Measurements from ENCODE around the gene IVD. TPM values are rescaled to one million over a fixed set of nuclear protein-coding genes. Genes with fewer than 3 reads are reported as not detected.

The IVD gene
- total and polyA plus RNA-seq, 2 donors: 18.8 to 28.3 TPM

DNA sequence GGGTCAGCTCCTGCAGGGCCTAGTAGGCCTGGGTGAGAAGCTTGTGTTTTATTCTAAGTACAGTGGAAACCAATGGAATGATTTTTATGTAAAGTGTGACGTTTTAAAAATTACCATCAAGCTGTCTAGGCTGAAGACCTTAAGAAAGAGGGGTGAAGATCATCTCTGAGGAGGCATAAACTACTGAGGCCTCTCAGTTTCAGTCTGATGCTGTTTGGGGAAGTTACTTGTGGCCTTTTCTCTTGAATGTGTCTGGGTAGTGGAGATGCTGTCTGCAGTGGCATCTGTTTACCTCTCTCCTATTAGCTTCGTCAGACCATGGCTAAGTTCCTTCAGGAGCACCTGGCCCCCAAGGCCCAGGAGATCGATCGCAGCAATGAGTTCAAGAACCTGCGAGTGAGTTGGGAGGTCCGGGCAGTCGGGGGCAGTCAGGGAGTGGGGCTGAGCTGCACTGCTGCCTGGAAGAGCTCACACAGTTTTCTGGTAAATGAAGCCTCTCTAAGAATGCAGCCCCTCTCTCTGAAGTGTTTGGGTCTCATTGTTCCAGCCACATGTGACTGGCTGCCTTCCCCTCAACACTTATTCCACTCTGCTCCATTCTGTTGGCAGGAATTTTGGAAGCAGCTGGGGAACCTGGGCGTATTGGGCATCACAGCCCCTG, 1.9 kb downstream of the IVD start:
- peaks cover 7 to 17% of the 10 kb centered on the region in 2 donors for H3K4me1 ChIP-seq (ENCODE audit: control insufficient read depth in 2 of 2, insufficient read depth in 2 of 2, low read length in 2 of 2)
- H3K4me3 ChIP-seq (ENCODE audit: low read length in 2 of 2): no peak overlapping the region
- peaks cover 0 to 2% of the 10 kb centered on the region in 2 donors for H3K9me3 ChIP-seq (ENCODE audit: control insufficient read depth in 2 of 2, insufficient read depth in 1 of 2, low read length in 1 of 2)
- no peaks in the 10 kb centered on the region for H3K27me3 ChIP-seq (ENCODE audit: control insufficient read depth in 2 of 2, insufficient read depth in 1 of 2, low read length in 1 of 2)
- H3K27ac ChIP-seq (ENCODE audit: low read depth in 1 of 2, low read length in 1 of 2): no peak overlapping the region
- peaks cover 37% of the 10 kb centered on the region in 2 donors for H3K36me3 ChIP-seq (ENCODE audit: control insufficient read depth in 2 of 2, insufficient read depth in 2 of 2, low read length in 1 of 2)
- WGBS: 94% methylated on average over 8 of the region's 8 CpGs
- no peak for DNase-seq (ENCODE audit: low read depth in 6 of 9, low spot score in 9 of 9)

- Histone ChIP-seq H3K27ac (ENCODE audit: low read depth in 1 of 2, low read length in 1 of 2) (no peak overlapping the region), H3K4me3 (ENCODE audit: low read length in 2 of 2) (no peak overlapping the region), H3K4me1 (ENCODE audit: control insufficient read depth in 2 of 2, insufficient read depth in 2 of 2, low read length in 2 of 2) (peaks cover 7 to 17% of the 10 kb centered on the region in 2 donors), H3K9me3 (ENCODE audit: control insufficient read depth in 2 of 2, insufficient read depth in 1 of 2, low read length in 1 of 2) (peaks cover 0 to 2% of the 10 kb centered on the region in 2 donors), H3K27me3 (ENCODE audit: control insufficient read depth in 2 of 2, insufficient read depth in 1 of 2, low read length in 1 of 2) (no peaks in the 10 kb centered on the region), H3K36me3 (ENCODE audit: control insufficient read depth in 2 of 2, insufficient read depth in 2 of 2, low read length in 1 of 2) (peaks cover 54 to 56% of the 10 kb centered on the region in 2 donors)
- DNase-seq (ENCODE audit: low read depth in 6 of 9, low spot score in 9 of 9): no peak
- 95% methylated on average over 3 of the region's 3 CpGs for WGBS
These were observed 3.8 kb downstream of the IVD start for GRCh38 chr15:40409366-40409765.

DNA sequence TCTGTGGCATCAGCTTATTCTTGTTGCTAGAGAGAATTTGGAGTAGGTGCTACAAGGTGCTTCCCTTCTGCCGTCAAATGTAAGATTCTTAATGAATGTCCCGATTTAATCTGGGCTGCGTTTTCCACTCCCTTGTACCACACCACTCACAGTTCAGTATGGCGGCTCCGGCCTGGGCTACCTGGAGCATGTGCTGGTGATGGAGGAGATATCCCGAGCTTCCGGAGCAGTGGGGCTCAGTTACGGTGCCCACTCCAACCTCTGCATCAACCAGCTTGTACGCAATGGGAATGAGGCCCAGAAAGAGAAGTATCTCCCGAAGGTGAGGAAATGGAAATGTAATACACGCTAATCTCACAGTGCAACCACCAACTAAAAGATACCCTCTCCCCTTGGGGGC, 4.9 kb downstream of the IVD start:
- peaks cover 1 to 2% of the 10 kb centered on the region in 2 donors for H3K9me3 ChIP-seq (ENCODE audit: control insufficient read depth in 2 of 2, insufficient read depth in 1 of 2, low read length in 1 of 2)

DNA sequence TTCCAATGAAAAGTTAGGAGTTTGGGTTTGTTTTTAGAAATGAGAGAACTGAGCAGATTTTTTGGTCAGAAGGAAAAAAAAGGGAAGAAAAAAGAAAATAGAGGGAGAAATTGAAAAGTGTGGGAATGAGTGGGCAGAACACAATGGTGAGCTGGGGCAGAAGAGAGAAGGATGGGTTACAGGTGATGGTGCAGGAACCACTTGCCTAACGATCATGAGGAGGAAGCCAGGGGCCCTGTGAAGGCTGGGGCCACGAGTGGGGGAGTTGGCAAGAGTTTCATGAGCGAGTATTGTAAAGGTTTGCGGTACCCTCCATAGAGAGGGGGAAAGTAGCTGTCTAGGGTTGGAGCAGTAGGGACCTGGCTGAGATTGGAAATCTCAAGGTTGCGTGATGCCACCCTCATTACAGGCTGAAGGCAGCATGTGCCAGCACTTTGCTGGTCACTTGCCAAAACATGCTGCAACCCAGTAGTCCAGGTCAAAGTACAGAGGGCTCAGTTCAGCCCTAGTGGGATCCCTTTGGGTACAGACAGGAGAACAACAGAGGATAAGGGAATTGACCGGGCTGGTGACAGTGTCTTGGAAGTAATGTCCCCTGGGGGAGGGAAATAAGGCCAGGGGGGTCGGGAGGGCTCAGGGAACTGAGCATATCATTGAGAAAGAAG, 6.6 kb downstream of the IVD start:
- Histone ChIP-seq H3K36me3 (ENCODE audit: control insufficient read depth in 2 of 2, insufficient read depth in 2 of 2, low read length in 1 of 2) (peaks cover 77 to 81% of the 10 kb centered on the region in 2 donors), H3K27ac (ENCODE audit: low read depth in 1 of 2, low read length in 1 of 2) (no peak overlapping the region), H3K9me3 (ENCODE audit: control insufficient read depth in 2 of 2, insufficient read depth in 1 of 2, low read length in 1 of 2) (peaks cover 0 to 1% of the 10 kb centered on the region in 2 donors), H3K4me1 (ENCODE audit: control insufficient read depth in 2 of 2, insufficient read depth in 2 of 2, low read length in 2 of 2) (peaks cover 0 to 3% of the 10 kb centered on the region in 2 donors), H3K27me3 (ENCODE audit: control insufficient read depth in 2 of 2, insufficient read depth in 1 of 2, low read length in 1 of 2) (no peaks in the 10 kb centered on the region), H3K4me3 (ENCODE audit: low read length in 2 of 2) (no peak overlapping the region)
- no peak for DNase-seq (ENCODE audit: low read depth in 6 of 9, low spot score in 9 of 9)
- WGBS: 97% methylated on average over 7 of the region's 7 CpGs

More for the DNA sequence above, 4.9 kb downstream of the IVD start:
- Histone ChIP-seq H3K27ac (ENCODE audit: low read depth in 1 of 2, low read length in 1 of 2) (no peak overlapping the region), H3K4me1 (ENCODE audit: control insufficient read depth in 2 of 2, insufficient read depth in 2 of 2, low read length in 2 of 2) (peaks cover 2 to 11% of the 10 kb centered on the region in 2 donors), H3K27me3 (ENCODE audit: control insufficient read depth in 2 of 2, insufficient read depth in 1 of 2, low read length in 1 of 2) (no peaks in the 10 kb centered on the region), H3K4me3 (ENCODE audit: low read length in 2 of 2) (no peak overlapping the region), H3K36me3 (ENCODE audit: control insufficient read depth in 2 of 2, insufficient read depth in 2 of 2, low read length in 1 of 2) (peaks cover 65 to 67% of the 10 kb centered on the region in 2 donors)
- no peak for DNase-seq (ENCODE audit: low read depth in 6 of 9, low spot score in 9 of 9)
- WGBS: 97% methylated on average over 11 of the region's 11 CpGs

- Histone ChIP-seq H3K36me3 (ENCODE audit: control insufficient read depth in 2 of 2, insufficient read depth in 2 of 2, low read length in 1 of 2) (peaks cover 82 to 83% of the 10 kb centered on the region in 2 donors), H3K4me1 (ENCODE audit: control insufficient read depth in 2 of 2, insufficient read depth in 2 of 2, low read length in 2 of 2) (no peaks in the 10 kb centered on the region), H3K27me3 (ENCODE audit: control insufficient read depth in 2 of 2, insufficient read depth in 1 of 2, low read length in 1 of 2) (no peaks in the 10 kb centered on the region), H3K27ac (ENCODE audit: low read depth in 1 of 2, low read length in 1 of 2) (no peak overlapping the region), H3K9me3 (ENCODE audit: control insufficient read depth in 2 of 2, insufficient read depth in 1 of 2, low read length in 1 of 2) (peaks cover 0 to 1% of the 10 kb centered on the region in 2 donors), H3K4me3 (ENCODE audit: low read length in 2 of 2) (no peak overlapping the region)
- no peak for DNase-seq (ENCODE audit: low read depth in 6 of 9, low spot score in 9 of 9)
- WGBS: 97% methylated on average over 9 of the region's 9 CpGs
These were observed 7.4 kb downstream of the IVD start for GRCh38 chr15:40413036-40413435.

GRCh38 chr15:40414816-40415215, 9.2 kb downstream of the IVD start:
- DNase-seq (ENCODE audit: low read depth in 6 of 9, low spot score in 9 of 9): no peak
- no peaks in the 10 kb centered on the region for H3K27me3 ChIP-seq (ENCODE audit: control insufficient read depth in 2 of 2, insufficient read depth in 1 of 2, low read length in 1 of 2)
- WGBS: 98% methylated on average over 7 of the region's 7 CpGs
- no peak overlapping the region for H3K4me3 ChIP-seq (ENCODE audit: low read length in 2 of 2)
- H3K9me3 ChIP-seq (ENCODE audit: control insufficient read depth in 2 of 2, insufficient read depth in 1 of 2, low read length in 1 of 2): peaks cover 0 to 1% of the 10 kb centered on the region in 2 donors
- H3K27ac ChIP-seq (ENCODE audit: low read depth in 1 of 2, low read length in 1 of 2): no peak overlapping the region
- peaks cover 77 to 82% of the 10 kb centered on the region in 2 donors for H3K36me3 ChIP-seq (ENCODE audit: control insufficient read depth in 2 of 2, insufficient read depth in 2 of 2, low read length in 1 of 2)
- no peaks in the 10 kb centered on the region for H3K4me1 ChIP-seq (ENCODE audit: control insufficient read depth in 2 of 2, insufficient read depth in 2 of 2, low read length in 2 of 2)

DNA sequence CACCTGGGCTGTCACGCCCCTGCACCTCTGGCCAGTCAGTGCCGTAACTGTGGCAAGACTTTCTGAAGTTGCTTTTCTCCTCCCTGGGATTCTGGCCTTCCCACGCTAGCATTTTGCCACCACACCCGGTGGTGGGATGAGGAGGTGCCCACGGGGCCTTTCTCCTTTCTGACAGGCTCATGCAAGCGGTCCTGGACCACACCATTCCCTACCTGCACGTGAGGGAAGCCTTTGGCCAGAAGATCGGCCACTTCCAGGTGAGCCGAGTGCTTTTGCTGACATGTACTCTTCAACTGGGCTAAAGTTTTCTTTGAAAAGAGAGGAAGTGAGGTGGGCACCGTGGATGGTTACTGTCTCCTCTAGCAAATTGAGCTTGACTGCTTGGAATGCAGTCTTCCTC, 9.6 kb downstream of the IVD start:
- no peak overlapping the region for H3K4me3 ChIP-seq (ENCODE audit: low read length in 2 of 2)
- no peak overlapping the region for H3K27ac ChIP-seq (ENCODE audit: low read depth in 1 of 2, low read length in 1 of 2)
- DNase-seq (ENCODE audit: low read depth in 6 of 9, low spot score in 9 of 9): no peak
- H3K36me3 ChIP-seq (ENCODE audit: control insufficient read depth in 2 of 2, insufficient read depth in 2 of 2, low read length in 1 of 2): peaks cover 74 to 80% of the 10 kb centered on the region in 2 donors
- H3K9me3 ChIP-seq (ENCODE audit: control insufficient read depth in 2 of 2, insufficient read depth in 1 of 2, low read length in 1 of 2): peaks cover 0 to 1% of the 10 kb centered on the region in 2 donors
- 97% methylated on average over 10 of the region's 10 CpGs for WGBS
- no peaks in the 10 kb centered on the region for H3K27me3 ChIP-seq (ENCODE audit: control insufficient read depth in 2 of 2, insufficient read depth in 1 of 2, low read length in 1 of 2)
- no peaks in the 10 kb centered on the region for H3K4me1 ChIP-seq (ENCODE audit: control insufficient read depth in 2 of 2, insufficient read depth in 2 of 2, low read length in 2 of 2)

- Histone ChIP-seq H3K9me3 (ENCODE audit: control insufficient read depth in 2 of 2, insufficient read depth in 1 of 2, low read length in 1 of 2) (peaks cover 0 to 1% of the 10 kb centered on the region in 2 donors), H3K4me3 (ENCODE audit: low read length in 2 of 2) (no peak overlapping the region), H3K36me3 (ENCODE audit: control insufficient read depth in 2 of 2, insufficient read depth in 2 of 2, low read length in 1 of 2) (peaks cover 65 to 72% of the 10 kb centered on the region in 2 donors), H3K27me3 (ENCODE audit: control insufficient read depth in 2 of 2, insufficient read depth in 1 of 2, low read length in 1 of 2) (no peaks in the 10 kb centered on the region), H3K4me1 (ENCODE audit: control insufficient read depth in 2 of 2, insufficient read depth in 2 of 2, low read length in 2 of 2) (no peaks in the 10 kb centered on the region), H3K27ac (ENCODE audit: low read depth in 1 of 2, low read length in 1 of 2) (no peak overlapping the region)
- 98% methylated on average over 14 of the region's 14 CpGs for whole genome bisulfite sequencing
- no peak for DNase-seq (ENCODE audit: low read depth in 6 of 9, low spot score in 9 of 9)
These were observed 10.5 kb downstream of the IVD start for GRCh38 chr15:40416056-40416455.

DNA sequence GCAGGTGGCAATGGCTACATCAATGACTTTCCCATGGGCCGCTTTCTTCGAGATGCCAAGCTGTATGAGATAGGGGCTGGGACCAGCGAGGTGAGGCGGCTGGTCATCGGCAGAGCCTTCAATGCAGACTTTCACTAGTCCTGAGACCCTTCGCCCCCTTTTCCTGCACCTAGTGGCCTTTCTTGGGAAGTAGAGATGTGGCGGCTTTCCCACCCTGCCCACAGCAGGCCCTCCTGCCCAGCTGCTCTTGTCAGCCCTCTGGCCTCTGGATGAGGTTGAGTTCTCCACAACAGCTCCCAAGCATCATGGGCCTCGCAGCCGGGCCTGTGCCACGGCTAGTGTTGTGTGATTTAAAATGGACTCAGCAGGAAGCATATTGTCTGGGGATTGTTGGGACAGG, 12.5 kb downstream of the IVD start:
- H3K27ac ChIP-seq (ENCODE audit: low read depth in 1 of 2, low read length in 1 of 2): no peak overlapping the region
- peaks cover 0 to 5% of the 10 kb centered on the region in 2 donors for H3K4me1 ChIP-seq (ENCODE audit: control insufficient read depth in 2 of 2, insufficient read depth in 2 of 2, low read length in 2 of 2)
- H3K27me3 ChIP-seq (ENCODE audit: control insufficient read depth in 2 of 2, insufficient read depth in 1 of 2, low read length in 1 of 2): peaks cover 0 to 5% of the 10 kb centered on the region in 2 donors
- H3K4me3 ChIP-seq (ENCODE audit: low read length in 2 of 2): no peak overlapping the region
- peaks cover 0 to 1% of the 10 kb centered on the region in 2 donors for H3K9me3 ChIP-seq (ENCODE audit: control insufficient read depth in 2 of 2, insufficient read depth in 1 of 2, low read length in 1 of 2)
- 97% methylated on average over 10 of the region's 10 CpGs for WGBS
- H3K36me3 ChIP-seq (ENCODE audit: control insufficient read depth in 2 of 2, insufficient read depth in 2 of 2, low read length in 1 of 2): peaks cover 45 to 51% of the 10 kb centered on the region in 2 donors
- no peak for DNase-seq (ENCODE audit: low read depth in 6 of 9, low spot score in 9 of 9)

All from thymus (tissue), 11 donors.